DMS 273 (cell line): ENCODE data around the gene EBI3.
"Not testable (repeated sequence)": the region's sequence is repeated elsewhere in the genome, so short reads cannot be mapped to it uniquely, and the experiment has no call there.

ENCODE experiments used
- DNase-seq: peaks from one replicate; lab custom pipeline; 2025; ENCODE audit not compliant: unreplicated experiment; lab: John Stamatoyannopoulos, UW

The EBI3 gene

DNA sequence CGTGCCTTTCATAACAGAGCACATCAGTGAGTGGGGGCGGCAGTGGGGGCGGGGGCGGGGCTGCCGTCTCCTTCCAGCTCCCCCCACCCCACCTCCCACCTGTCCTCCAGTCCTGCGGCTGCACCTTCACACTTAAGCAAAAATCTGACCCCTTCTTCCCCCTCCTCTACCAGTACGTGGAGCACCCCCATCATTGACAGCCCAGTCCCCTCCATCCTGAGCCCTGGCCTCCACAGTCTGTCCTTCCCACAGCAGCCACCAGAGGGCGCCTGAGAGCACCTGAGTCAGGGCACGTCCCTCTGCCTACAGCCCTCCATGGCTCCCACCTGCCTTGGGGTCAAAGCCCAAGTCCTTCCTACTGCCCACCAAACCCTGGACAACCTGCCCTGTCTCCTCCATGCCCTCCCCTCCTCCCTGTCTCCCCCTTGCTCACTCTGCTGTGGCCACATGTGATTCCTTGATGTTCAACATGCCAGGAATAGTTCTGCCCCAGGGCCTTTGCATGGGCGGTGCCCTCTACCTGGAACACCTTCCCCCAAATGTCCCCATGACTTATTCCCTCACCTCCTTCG is 4.0 kb downstream of the EBI3 start:
- peak; percentile 83 for DNase-seq

DNA sequence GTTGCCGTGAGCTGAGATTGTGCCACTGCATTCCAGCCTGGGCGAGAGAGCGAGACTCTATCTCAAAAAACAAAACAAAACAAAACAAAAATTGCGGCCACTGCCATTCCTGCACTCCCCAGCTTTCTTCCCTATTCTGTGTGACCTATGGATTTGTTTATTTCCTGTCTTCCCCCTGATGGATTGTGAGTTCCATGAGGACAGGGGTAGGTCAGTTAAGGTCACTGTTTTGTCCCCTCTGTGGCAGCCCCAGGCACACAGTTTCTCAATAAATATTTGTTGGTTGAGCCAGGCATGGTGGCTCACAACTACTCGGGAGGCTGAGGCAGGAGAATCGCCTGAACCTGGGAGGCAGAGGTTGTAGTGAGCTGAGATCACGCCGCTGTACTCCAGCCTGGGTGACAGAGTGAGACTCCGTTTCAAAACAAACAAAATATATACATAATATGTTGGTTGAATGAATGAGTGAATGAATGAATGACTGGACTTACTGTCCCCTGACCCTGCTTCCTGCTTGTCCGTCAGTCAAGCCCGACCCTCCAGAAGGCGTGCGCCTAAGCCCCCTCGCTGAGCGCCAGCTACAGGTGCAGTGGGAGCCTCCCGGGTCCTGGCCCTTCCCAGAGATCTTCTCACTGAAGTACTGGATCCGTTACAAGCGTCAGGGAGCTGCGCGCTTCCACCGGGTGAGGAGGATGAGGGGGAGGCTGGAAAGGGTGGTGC is 5.0 kb downstream of the EBI3 start:
- DNase-seq, result no peak

DNA sequence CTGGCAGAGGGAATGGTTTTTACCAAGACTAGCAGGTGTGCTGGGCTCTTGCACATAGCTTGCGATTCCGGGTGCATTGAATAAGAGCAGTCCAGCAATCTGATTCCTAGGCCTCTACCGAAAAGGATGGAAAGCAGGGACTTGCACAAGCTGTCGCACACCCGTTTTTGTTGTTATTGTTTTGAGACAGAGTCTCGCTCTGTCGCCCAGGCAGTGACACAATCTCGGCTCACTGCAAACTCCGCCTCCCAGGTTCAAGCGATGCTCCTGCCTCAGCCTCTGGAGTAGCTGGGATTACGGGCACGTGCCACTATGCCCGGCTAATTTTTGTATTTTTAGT is 5.5 kb downstream of the EBI3 start:
- DNase-seq, result no peak

DNA sequence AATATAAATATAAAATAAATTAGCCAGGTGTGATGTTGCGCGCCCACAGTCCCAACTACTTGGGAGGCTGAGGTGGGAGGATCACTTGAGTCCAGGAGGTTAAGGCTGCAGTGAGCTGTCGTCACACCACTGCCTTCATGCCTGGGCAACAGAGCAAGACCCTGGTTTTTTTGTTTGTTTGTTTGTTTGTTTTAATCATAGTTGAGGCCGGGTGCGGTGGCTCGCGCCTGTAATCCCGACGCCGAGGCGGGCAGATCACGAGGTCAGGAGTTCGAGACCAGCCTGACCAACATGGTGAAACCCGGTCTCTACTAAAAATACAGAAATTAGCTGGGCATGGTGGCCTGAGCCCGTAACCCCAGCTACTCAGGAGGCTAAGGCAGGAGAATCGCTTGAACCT is 8.2 kb downstream of the EBI3 start:
- DNase-seq, result not testable (repeated sequence)

DNA sequence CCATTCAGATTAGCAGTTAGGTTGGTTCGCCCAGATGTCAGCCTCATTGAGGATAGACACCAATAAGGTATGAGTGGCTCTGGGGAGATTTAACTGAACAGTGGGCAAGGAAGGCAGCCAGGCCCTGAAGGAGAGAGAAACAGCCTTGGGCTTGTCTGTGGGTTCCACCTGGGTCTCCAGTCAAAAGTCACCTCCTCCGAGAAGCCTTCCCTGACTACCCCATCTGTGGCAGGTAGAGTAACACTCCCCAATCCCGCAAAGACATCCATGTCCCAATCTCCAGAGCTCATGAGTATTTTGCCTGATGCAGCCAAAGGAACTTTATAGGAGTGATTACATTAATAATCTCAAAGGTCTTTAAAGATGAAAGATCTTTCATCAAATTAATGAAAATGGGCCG is 9.5 kb downstream of the EBI3 start:
- DNase-seq, result no peak

DNA sequence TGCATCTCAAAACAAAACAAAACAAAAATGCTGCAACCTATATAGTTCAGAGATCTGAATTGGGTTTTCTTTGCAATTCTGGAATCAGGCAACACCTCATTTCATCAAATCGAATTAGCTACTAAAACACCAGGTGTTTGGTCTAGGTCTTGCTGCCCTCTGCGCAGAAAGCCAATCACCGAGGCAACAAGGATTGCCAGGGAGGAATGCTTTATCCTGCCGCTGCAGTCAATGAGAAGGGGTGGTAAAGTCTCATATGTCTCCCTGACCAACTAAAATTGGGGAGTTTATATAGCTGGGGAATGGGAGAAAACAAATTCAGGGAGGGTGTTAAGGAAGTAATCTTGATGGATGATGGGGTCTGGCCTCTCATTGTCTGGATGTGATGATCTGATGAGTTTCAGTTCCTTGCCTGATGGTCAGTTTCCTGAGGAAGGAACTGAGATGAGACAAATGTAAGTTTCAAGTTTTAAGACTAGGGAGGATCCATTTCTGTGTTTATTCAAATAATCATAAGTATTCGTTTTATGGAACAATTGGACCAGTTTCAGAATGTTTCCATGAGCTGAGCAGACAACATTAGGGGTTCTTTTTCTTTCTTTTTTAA is 12.6 kb downstream of the EBI3 start:
- no peak for DNase-seq

DNA sequence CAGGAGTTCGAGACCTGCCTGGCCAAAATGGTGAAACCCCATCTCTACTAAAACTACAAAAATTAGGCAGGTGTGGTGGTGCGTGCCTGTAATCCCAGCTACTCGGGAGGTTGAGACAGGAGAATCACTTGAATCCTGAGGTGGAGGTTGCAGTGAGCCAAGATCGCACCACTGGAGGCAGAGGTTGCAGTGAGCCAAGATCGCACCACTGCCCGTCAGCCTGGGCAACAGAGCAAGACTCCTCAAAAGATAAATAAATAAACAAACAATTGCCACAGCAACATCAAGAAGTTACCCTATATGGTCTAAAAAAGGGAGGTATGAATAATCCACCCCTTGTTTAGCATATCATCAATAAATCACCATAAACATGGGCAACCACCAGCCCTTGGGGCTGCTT is 16.6 kb downstream of the EBI3 start:
- DNase-seq, result not testable (repeated sequence)

DNA sequence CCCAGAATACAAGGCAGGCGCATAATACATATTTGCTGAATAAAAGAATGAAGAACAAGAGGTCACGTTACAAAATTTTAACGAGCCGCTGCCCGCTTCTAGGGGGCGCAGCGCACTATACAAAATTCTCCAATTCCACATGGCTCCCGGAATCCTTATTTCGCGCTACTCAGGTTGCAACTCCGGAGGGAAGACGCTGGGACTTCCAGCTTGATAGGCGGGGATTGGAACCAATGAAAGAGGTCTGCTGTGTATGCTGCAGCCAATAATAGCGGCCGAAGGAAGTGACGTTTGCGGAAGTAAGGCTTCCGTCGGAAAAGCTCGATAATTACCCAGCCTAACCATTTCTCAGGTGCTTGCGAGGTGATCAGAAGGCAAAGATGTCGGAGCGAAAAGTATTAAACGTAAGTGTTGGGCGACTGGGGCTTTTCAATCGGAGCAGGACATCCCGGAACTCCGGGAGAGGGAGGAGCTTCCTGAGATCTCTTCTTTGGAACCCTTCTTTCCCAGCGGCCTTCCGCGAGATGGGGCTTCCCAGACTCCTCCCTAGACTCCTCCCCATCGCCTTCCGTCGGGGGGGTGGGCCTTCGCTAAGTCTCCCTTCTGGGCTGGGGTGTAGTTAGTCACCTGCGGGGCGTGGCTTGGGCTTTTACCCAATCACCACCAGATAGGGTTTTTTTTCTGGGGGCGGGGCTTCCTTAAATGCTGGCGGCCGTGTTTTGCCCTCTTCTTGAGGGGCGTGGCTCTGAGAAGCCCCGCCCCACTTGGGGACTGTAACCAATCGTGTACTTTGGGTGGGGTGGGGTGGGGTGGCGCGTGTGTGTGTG is 17.7 kb downstream of the EBI3 start, which contains the start of gene YJU2:
TSS of gene YJU2 (plus strand) at position 314 of the 827 bp plus-strand sequence. CDS start at position 381, 67 bp downstream.
- peak; percentile 100 for DNase-seq

DNA sequence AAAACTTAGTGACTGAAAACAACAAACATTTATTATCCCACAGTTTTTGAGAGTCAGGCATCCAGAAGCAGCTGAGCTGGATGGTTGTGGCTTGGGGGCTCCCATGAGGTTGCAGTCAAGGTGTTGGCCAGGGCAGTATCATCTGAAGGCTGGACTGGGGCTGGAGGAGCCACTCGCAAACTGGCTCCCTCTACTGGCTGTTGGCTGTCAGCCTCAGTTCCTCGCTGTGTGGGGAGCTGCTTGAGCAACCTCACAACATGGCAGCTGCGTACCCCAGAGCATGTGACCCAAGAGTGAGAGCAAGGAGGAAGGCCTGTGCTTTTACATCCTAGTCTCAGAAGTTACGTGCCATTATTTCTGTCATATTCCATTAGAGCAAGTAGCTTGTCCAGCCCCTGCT is 27.2 kb downstream of the EBI3 start:
- no peak for DNase-seq

DNA sequence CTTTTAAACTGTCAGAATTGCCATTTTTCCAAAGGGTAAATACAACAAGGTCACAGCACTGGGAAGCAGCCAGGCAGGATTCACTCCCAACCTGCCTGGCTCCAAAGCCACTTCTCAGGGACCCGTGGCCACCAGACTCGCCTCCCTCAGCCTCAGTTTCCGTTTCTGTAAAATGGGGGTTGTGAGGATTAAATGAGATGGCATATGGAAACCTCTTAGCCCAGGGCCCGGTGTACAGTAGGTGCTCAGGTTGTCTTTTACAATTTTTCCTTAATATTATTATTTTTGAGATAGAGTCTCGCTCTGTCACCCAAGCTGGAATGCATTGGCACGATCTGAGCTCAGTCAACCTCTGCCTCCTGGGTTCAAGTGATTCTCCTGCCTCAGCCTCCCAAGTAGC is 27.7 kb downstream of the EBI3 start:
- DNase-seq, result no peak

DNA sequence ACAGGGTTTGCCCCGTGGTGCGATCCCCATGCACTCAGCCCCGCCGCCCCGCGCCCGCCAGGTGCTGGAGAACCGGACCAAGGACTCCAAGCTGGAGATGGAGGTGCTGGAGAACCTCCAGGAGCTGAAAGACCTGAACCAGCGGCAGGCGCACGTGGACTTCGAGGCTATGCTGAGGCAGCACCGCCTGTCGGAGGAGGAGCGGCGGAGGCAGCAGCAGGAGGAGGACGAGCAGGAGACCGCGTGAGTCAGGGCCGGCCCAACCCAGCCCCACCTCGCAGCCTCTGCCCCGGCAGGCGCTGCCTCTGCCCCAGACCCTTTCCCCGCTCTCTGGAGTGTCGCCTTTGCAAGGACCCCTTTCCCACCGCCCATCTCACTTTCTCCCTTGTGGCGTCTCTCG is 28.9 kb downstream of the EBI3 start:
- no peak for DNase-seq

DNA sequence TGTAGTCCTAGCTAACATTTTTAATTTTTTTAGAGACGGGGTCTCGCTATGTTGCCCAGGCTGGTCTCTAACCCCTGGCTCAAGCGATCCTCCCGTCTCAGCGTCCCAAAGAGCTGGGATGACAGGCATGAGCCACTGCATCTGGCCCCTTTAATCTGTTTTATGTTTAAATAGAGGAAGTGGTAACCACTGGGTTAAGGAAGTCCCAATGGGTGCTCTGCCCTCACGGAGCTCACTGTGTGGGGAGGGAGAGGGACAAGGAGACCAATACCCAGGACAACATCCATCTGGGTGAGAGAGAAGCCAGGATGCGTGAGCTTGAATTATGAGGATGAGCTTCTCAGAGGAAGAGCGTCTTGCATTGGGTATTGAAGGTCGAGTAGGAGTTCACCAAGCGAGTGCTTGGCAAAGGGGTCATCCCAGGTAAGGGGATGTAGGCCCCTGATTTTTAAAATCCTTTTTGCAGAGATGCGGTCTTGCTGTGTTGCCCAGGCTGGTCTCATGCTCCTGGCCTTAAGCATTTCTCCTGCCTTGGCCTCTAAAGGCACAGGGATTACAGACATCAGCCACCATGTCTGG is 31.4 kb downstream of the EBI3 start:
- no peak for DNase-seq

DNA sequence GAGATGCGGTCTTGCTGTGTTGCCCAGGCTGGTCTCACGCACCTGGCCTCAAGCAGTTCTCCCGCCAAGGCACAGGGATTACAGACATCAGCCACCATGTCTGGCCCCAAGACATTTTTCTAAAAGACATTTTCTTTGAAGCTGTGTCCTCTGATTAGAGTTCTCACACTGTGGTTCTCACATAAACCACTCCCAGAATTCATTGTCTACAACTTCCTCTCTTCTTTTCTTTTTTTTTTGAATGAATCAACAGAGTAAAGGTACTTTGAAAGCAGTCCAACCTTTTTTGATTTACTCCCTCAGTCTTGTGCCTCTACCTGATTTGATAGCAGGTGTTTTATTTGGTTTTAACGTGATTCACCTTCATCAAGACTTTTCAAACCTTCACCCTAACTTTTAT is 35.5 kb downstream of the EBI3 start:
- no peak for DNase-seq

DNA sequence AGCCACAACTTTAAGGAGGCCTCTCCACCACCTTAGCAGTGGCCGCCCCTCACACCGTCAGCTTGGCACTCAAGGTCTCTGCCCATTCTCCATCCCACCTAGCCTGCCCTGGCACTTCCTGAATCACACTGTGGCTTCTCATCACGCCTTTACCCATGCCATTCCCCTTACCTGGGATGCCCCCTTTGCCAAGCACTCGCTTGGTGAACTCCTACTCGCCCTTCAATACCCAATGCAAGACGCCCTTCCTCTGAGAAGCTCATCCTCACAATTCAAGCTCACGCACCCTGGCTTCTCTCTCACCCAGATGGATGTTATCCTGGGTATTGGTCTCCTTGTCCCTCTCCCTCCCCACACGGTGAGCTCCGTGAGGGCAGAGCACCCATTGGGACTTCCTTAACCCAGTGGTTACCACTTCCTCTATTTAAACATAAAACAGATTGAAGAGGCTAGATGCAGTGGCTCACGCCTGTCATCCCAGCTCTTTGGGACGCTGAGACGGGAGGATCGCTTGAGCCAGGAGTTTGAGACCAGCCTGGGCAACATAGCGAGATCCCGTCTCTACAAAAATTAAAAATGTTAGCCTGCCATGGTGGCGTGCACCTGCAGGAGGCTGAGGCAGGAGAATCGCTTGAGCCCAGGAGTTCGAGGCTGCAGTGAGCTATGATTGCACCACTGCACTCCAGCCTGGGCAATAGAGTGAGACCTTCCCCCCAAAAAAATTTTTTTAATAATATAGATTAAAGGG is 37.1 kb downstream of the EBI3 start:
- DNase-seq, result no peak

DNA sequence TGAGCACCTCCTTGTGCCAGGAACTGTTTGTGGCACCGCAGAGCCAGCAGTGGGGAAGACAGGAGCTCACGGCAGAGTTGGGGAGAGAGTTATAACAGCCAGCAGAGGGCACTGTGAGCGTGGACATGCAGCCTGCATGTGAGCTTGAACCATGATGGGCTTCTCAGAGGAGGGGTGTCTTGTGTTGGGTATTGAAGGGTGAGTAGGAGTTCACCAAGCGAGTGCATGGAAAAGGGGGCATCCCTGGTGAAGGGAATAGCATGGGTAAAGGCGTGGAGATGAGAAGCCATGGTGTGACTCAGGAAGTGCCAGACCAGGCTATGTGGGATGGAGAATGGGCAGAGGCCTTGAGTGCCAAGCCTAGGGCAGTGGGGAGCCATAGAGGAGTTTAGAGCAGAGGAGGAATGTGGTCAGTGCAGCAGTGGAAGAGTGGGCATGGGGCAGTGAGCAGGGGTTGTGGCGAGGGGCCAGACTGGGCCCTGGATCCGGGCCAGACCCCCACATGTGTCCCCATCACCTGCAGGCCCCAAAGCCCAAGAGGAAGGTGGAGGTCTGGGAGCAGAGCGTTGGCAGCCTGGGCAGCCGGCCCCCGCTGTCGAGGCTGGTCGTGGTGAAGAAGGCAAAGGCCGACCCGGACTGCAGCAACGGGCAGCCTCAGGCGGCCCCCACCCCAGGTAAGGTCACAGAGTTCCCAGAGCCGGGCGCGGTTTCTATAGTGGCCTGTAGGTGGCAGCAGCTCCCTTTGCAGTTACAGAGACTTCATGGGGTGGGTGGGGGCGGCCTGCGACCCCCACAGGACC is 38.0 kb downstream of the EBI3 start:
- peak; percentile 84 for DNase-seq

DNA sequence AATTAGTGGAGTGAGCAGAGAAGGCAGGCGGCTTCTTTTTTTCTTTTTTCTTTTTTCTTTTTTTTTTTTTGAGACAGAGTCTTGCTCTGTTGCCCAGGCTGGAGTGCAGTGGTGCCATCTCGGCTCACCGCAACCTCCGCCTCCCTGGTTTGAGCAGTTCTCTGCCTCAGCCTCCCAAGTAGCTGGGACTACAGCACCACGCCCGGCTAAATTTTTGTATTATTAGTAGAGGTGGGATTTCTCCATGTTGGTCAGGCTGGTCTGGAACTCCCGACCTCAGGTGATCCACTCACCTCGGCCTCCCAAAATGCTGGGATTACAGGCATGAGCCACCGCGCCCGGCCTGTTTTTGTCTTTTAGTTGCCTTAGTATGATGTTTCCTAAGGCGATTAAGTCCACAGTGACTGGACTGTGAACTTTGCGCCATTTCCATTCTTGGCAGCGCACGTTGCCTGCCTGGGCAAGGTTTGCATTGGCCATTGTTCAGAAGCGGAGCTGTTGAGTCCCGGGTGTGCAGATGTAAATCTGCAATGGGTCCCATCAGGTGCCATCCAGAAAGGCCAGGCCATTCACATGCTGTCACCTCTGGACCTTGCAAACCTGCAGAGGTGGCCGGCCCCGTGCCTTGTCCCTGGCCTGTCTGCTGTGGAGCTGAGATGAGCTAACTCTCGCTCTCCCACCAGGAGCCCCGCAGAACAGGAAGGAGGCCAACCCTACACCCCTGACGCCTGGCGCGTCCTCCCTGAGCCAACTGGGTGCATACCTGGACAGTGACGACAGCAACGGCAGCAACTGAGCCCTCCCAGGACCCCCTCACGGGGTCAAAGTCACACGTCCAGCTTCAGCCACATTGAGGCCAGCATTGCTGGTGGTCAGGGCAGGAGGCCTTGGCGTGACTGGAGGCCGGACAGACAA is 38.8 kb downstream of the EBI3 start:
- no peak for DNase-seq

DNA sequence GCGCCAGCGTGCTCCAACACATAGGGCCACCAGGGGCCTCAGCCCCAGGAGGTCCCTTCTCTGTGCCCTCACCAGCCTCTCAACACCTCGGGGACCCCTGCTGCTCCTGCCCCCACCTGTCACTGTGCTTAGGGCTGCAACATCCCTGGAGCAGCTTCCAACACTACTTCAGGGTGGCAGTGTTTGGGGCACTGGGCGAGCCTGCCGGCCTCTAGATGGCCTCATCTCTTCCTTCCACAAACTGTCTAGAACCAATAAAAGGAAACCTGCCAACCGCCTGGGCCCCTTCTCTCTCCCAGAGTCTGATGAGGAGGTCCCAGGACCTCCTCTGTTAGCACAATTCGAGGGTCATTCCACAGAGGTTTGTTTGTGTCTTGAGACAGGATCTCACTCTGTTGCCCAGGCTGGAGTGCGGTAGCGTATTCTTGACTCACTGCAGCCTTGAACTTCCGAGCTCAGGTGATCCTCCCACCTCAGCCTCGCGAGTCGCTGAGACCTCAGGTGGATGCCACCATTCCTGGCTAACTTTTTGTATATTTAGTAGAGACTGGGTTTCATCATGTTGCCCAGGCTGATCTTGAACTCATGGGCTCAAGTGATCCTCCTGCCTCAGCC is 39.6 kb downstream of the EBI3 start:
- no peak for DNase-seq

DNA sequence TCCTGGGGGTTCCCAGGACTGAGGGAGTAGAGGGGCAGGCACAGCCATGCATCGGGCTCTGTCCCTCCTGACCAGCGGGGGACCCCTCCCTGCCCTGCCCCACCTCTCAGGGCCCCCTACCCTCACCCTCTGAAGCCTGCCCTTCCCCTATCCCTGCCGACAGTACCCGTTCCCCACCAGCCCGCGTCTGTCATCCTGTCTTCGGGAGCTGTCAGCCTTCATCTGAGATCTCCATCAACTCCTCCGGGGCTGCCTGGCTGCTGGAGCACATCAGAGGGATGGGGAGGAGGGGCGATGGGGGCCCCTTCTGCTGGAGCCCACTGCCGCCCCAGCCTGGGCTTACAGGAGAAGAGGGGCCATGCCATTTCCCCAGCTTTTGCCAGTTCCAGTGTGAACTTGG is 43.6 kb downstream of the EBI3 start:
- DNase-seq, result no peak
